ENCODE data around the gene TNFSF9.
A peak's percentile ranks its signal among the peaks of the same experiment; 100 is the strongest.

TNFSF9 gene, protein sequence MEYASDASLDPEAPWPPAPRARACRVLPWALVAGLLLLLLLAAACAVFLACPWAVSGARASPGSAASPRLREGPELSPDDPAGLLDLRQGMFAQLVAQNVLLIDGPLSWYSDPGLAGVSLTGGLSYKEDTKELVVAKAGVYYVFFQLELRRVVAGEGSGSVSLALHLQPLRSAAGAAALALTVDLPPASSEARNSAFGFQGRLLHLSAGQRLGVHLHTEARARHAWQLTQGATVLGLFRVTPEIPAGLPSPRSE

DNA sequence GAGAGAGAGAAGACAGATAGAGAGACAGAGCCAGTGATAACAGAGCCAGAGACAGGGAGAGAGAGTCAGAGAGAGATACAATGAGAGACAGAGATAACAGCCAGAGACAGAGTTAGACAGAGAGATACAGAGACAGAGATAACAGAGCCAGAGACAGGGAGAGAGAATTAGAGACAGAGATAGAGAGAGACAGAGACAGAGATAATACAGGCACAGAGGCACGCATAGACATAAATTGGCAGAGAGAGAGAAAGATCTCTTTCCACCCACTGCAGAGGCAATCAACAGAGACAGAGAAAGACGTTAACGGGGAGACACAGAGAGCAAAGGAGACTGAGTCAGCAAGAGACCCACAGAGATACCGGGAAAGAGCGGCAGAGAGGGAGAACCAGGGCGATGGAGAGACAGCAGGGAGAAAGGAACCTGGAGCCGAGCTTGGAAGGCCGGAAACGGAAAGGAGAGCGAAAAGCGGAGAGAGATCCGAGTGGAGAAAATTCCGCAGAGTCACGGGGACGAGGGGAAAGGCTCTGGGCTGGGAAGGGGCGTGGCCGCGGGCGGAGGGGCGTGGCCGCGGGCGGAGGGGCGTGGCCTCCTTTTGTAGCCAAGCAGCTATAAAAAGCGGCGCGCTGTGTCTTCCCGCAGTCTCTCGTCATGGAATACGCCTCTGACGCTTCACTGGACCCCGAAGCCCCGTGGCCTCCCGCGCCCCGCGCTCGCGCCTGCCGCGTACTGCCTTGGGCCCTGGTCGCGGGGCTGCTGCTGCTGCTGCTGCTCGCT, at the start of gene TNFSF9:
Gene TNFSF9 (plus strand): TSS at position 641 of the 777 bp plus-strand sequence. CDS start 11 bp downstream, at position 652.
- DNase-seq = peak; percentile 84 to 89

DNA sequence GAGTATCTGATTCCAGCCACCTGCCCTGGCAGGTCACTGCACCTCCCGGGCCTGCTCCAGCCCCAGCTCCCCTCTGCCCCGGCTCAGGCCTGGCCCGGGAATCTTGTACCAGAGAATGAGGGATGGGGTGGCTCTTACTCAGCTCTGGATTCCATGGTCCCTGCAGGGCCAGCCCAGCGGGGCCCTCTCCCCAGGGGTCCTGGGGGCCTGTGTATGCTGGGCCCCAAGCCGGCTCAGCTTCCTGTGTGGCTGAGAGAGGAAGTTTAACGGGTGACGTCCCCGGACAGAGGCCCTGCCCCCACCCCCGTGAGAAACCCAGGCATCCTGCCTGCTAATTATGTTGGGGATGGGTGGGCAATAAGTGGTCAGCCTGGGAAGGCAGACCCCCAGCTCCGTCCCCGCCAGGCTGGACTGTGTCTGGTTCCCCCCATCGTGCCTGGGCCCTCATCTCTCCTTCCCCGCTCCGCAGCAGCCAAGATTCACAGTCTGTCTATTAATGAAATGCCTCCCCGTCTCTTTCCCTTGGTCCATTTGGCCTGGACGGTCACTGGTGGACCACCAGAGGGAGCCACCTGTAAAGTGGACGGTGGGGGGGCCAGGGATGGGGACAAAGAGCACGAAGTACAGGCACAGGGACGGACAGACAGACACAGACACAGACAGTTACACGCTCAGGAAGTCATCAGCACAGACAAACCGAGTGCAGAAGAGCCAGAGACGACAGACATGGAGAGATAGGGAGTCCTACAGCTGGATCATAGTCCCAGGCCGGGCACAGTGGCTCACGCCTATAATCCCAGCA, 49.1 kb upstream of the TNFSF9 start, which contains the start of gene DENND1C:
Gene DENND1C (minus strand): TSS at position 247 of the 802 bp plus-strand sequence. CDS start 92 bp downstream, at position 155.
- peak; percentile 78 to 81 for DNase-seq

DNA sequence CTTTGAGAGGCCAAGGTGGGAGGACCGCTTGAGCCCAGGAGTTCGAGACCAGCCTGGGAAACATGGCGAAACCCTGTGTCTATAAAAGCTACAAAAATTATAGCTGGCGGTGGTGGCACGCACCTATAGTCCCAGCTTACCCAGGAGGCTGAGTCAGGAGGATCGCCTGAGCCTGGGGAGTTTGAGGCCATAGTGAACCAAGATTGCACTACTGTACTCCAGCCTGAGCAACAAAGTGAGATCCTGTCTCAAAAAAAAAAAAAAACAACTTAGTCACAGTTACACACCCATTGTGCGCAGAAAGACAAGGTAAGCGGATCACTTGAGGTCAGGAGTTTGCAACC, 48.5 kb upstream of the TNFSF9 start:
- DNase-seq = no peak

DNA sequence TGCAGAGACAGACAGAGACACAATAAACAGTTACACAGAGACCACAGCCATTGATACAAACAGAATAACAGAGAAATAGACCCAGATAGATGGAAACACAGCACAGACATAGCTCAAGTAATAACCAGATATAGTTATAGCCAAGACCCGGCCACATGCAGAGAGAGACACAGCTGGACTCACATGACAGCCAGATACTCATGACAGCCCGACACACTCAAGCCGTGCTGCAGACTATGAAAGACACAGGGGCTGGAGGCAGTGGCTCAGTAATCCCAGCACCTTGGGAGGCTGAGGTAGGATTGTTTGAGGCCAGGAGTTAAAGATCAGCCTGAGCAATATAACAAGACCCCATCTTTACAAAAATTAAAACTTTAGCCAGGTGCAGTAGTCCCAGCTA, 47.6 kb upstream of the TNFSF9 start:
- DNase-seq = no peak

DNA sequence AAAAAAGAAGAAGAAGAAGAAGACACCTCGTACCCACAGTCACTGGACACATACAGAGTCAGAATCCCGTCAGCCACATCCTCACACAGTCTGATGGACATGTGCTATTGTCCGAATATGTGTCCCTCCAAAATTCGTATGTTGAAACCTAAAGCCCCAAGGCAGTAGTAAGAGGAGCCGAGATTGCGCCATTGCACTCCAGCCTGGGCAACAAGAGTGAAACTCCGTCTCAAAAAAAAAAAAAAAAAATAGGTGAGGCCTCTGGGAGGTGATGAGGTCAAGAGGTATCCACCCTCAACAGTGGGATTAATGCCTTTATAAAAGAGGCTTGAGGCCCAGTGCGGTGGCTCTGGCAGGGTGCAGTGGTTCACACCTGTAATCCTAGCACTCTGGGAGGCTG, 46.6 kb upstream of the TNFSF9 start:
- no peak for DNase-seq

DNA sequence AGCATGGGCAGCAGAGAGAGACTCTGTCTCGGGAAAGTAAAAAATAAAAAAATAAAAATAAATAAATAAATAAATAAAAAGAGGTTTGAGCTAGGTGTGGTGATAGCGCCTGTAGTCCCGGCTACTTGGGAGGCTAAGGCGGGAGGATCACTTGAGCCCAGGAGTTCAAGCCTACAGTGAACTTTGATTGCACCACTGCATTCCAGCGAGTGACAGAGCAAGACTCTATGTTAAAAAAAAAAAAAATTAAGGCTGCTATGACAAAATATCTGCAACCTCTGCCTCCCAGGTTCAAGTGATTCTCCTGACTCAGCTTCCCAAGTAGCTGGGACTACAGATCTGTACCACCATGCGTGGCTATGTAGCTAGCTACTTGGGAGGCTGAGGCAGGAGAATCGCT, 46.0 kb upstream of the TNFSF9 start:
- DNase-seq = no peak

DNA sequence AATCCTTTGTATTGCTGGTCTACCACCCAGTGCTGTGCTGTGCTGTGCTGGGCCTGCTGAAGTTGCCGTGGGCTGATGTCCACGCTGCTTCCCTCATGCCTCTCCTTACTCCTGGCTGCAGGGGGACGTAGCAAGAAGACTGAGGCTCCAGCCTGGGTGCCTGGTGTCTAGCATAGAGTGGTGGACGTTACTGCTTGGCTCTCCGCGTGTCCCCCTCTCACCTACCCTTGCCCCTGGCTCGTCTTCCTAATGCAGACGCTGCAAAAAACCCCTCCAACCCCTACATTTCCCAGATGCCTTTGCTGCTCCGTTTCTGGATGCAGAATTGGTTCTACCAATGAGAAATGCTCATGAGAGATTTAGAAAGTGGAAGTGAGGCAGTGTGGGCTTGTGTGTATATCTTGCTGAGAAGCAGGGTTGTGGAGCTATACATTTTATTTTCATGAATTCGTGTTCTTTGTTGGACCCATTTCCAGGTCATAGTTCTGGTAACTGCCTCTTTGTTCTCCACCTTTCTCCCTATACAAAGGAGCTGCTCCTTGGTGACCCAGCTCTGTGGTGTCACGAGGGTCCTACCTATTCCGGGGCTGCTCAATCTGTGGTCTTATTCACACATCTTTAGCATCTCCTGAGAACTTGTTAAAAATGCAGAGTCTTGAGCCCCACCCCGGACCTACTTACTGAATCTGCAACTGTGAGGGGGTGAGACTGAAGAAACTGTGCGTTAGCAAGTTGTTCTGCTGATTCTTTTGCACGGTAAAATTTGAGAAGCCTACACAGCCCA, 41.4 kb upstream of the TNFSF9 start:
- DNase-seq = peak in 1 of 2 donors; percentile 37

DNA sequence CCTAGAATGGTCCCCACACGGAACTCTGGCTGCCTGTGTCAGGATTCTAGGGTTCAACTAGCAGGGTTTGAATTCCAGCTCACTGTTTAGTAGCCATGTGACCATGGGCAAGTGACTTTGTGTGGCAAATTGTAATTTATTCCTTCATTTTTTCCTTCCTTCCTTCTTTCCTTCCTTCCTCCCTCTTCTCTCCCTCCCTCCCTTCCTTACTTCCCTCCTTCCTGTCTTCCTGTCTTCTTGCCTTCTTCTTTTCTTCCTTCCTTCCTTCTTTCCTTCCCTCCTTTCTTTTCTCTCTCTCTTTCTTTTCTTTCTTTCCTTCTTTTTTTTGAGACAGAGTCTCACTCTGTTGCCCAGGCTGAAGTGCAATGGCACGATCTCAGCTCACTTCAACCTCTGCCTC, 40.7 kb upstream of the TNFSF9 start:
- DNase-seq = no peak

DNA sequence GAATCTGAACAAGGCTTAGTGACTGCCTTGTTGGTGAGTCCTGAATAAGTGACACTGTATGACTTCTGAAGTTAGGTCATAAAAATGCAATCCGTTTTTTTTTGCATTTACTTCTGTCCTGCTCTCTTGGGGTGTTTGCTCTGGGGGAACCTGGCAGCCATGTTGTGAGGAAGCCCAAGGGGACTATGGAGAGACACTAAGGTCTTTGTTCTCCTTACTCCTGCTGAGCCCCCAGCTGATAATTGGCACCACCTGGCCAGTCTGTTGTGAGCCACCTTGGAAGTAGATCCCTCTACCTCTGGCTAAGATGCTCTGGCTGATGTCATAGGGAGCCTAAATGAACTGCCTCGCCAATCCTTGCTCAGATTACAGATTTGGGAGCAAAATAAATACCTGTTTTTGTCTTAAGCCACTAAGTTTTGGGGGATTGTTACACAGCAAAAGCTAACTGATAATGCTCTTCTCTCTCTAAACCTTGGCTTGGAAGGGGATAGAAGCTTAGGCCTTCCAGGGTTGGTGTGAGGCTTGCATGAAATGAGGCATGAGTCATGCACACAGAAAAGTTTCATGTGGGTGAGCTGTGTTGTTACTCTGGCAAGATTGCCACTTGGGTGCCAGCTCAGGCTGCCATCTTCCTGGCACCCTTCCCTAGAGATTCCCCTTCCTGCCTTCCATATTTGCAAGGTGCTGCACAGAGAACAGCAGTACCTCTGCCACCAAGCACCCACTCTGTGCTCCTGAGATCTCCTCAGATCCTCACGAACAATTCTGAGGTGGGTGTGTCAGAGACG, 38.8 kb upstream of the TNFSF9 start:
- DNase-seq = no peak

DNA sequence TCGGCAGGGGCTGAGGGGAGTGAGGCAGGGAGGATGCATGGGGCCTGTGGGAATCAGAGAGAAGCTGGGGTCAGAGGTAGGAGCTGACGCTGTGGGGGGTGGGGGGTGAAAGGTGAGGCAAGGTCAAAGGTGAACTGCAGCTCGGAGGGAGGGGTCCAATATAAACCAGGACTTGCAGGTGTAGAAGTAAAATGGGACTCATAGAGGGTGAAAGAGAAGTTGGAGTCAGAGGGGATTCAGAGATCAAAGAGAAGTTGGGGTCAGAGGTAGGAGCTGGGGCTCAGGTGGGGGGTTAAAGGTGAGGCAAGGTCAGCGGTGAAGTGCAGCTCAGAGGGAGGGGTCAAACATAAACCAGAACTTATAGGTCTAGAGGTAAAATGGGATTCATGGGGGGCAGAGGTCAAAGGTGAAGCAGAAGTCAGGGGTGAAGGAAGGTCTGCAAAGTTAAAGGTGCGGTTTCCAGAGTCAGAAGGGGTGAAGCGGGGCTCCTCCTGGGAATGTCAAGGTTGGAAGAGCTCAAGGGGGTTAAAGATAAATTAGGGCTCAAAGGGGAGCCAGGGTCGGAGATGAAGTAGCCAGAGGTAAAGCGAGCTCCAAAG, 36.3 kb upstream of the TNFSF9 start:
- no peak for DNase-seq

DNA sequence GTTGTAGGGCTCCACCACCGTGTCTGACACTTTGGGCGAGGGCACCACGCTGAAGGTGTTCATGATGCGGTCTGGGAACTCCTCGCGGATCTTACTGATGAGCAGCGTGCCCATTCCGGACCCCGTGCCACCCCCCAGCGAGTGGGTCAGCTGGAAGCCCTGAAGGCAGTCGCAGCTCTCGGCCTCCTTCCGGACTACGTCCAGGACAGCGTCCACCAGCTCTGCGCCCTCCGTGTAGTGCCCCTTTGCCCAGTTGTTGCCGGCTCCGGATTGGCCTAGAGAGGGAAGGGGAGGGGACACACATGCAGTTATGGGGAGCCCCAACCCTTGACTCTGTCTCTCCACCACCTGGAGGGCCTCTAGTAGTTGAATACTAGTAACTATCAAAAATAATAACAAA, 34.9 kb upstream of the TNFSF9 start:
- no peak for DNase-seq

DNA sequence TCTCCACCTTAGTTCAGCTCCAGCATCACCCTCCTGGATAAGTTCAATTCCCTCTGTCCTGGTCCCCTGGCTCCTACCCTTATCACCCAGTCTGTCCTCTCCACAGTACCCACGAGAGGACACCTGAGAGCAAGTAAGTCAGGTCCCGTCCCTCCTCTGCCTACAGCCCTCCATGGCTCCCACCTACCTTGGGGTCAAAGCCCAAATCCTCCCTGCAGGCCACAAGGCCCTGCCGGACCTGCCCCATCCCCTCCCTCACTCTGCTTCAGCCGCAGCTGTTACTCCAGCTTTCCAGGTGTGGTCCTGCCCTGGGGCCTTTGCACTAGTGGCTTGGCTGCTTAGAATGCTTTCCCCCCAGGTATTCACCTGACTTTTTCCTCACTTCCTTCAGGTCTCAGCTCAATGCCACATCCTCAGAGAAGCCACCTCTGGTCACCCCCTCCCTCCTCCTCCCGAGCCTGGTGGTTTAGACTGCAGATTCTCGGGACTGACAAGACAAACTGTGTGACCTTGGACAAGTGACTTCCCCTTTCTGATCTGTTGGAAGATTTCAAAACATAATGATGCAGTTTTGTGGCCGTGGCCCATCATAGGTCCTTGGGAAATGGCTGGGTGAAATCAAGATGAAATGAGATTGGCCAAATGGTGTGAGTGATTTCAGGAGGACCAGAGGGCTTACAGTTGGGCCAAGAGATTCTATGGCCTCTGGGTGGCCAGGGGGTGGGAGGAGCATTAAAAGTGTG, 32.4 kb upstream of the TNFSF9 start:
- DNase-seq = peak in 1 of 2 donors; percentile 25

DNA sequence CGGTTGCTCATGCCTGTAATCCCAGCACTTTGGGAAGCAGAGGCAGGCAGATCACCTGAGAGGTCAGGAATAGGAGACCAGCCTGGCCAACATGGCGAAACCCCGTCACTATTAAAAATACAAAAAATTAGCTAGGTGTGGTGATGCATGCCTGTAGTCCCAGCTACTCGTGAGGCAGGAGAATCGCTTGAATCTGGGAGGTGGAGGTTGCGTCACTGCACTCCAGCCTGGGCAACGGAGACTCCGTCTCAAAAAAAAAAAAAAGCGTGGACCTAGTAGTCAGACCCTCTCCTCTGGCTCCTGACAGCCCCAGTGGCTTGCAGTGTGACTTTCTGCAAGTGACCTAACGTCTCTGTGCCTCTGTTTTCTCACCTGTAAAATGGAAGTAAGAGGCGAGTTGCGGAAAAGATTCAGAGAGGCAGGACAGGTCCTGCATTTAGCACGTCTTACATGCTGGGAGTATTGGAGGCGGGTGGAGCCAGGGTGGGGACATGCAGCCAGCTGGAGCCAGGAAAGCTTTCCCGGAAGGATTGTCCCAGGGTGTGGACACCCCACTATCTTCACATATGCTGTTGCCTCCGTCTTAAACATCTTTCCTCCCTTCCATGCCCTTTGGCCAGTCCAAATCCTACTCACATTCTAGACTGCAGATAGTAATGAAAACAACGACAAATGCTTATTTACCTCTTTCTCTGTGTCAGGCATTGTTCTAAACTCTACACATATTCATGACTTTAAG, 31.6 kb upstream of the TNFSF9 start:
- DNase-seq = no peak

DNA sequence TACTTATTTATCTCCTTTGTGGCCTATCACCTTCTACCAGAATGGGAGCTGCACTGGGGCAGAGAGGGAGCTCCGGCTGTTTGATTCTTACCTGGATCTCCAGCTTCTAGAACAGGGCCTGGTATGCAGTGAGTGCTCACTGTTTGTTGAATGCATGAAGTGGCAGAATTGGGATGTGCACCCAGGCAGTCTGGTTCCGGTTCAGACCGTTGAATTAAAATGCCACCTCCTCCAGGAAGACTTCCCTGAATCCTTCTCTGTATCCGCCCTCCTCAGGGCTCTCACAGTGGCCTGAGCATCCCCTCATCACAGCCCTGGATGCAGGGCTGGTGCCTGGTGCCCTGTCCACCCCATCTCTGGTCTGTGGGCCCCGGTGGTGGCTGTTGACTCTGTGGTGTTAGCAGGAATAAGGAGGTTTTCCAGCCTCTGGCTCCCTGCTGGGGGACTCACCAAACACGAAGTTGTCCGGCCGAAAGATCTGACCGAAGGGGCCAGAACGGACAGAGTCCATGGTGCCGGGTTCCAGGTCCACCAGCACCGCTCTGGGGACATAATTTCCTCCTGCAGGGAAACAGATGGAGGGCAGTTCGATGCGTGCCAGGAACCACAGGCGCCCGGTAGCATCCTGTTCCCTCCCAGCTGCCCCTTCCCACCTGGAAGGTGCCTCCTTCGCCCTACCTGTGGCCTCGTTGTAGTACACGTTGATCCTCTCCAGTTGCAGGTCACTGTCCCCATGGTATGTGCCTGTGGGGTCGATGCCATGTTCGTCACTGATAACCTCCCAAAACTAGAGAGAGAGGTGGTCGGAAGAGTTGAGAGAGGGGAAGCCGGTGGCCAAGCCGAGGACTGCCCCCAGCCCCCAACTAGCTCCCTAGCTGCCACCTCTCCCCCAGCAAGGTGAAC, 29.7 kb upstream of the TNFSF9 start:
- DNase-seq = no peak

DNA sequence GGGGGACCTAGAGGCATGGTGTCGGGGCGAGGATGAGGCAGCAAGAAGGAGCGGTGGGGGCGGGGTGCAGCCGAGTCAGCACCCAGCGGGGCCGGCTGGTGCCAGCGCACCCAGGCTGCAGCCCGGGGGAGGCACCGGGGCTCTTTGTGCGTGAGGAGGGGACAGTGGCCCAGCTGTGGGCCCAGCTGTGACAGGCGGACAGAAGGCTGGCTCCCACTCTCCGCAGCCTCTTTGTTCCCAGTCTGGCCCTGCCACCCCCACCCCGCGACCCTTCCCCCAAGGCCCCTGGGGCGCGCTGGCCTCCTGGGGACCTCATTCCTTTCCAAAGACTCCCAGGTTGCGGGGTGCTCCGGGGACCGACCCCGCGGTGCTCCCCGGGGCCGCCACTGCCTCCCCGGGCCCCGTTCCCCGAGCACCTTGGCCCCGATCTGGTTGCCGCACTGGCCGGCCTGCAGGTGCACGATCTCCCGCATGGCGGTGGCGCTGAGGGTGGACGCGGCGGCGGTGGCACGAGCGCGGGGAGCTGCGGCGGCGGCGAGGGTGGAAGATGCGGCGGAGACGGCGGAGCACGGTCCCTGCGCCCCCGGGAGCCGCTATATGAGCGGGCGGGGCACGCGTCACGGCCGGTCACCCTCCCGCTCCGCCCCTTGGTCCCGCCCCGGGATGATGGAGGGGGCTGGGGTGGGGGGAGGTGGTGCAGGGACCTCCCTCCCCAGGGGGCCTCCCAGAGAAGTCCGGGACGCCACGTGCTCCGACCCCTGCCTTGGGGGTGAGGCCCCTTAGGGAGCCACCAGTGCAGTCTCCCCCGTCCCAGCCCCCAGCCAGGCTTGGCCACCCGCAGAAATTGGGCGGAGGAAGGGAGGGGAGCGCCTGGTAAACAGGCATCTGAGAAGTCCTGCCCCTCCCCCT, 28.8 kb upstream of the TNFSF9 start, which contains the start of gene TUBB4A:
Gene TUBB4A (minus strand): TSS at position 570 of the 909 bp plus-strand sequence. CDS start 97 bp downstream, at position 473.
- DNase-seq = peak; percentile 45 to 52

DNA sequence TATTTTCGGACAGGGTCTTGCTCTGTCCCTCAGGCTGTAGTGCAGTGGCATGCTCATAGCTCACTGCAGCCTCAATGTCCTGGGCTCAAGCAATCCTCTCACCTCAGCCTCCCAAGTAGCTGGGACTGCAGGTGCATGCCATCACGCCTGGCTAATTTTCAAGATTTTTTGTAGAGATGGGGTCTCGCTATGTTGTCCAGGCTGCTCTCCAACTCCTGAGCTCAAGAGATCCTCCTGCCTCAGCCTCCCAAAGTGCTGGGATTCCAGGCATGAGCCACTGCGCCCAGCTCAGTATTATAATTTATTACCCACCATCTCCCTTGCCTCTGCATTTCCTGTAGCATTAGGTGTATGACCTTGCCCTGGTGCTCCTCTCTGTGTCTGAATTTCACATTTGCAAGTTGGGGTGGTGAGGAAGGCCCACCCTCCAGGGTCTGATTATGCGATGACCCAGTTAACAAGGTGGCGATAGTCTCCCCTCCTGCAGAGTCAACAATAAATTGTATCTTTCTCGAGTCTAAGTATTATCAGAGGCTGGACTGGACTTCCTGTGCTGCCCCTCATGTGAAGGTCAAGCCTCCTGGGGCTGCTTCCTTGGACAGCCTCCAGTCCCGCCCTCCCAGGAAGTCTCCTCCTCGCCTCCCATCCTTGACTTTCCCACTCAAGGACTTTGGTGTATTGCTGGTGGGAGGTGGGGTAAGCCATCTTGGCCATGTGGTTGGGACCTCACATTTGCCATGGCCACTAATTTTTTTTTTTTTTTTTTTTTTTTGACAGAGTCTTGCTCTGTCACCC, 27.2 kb upstream of the TNFSF9 start:
- DNase-seq = no peak
